Subcutaneous adipose tissue (tissue), 4 donors: ENCODE data around the gene HSD17B3. TPM values are rescaled to one million over a fixed set of nuclear protein-coding genes. Genes with fewer than 3 reads are reported as not detected.

Experiments used
- total RNA-seq, 4 donors: library from RNA; depleted of rRNA; stranded (reverse); fragments of >200 nt; gene quantifications; one replicate each; pipeline ENCODE4 v1.1.0, GENCODE V29; 2016
- TF ChIP-seq, protein P1 (sequence below): fragments of 450-650 bp; IDR thresholded peaks from one replicate; pipeline ENCODE4 v1.5.1; 2016; ENCODE audit warnings: low read depth, mild to moderate bottlenecking, control low read depth, antibody characterized with exemption, moderate library complexity

Gene HSD17B3
- total RNA-seq, 4 donors from 2014 or later = 2.6 TPM; not detected in 3

DNA sequence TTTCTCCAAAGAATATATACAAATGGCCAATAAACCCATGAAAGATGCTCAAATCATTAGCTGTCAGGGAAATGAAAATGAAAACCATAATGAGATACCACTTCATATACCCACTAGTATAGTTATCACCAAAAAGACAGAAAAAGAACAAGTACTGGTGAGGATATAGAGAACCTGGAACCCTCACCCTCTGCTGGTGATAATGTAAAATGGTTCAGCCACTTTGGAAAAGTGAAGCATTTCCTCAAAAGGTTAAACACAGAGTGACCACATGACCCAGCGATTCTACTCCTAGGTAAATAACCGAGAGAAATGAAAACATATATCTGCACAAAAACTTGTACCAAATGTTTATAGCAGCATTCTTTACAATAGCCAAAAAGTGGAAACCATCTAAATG, 72.0 kb downstream of the HSD17B3 start:
- TF ChIP-seq, protein P1, sequence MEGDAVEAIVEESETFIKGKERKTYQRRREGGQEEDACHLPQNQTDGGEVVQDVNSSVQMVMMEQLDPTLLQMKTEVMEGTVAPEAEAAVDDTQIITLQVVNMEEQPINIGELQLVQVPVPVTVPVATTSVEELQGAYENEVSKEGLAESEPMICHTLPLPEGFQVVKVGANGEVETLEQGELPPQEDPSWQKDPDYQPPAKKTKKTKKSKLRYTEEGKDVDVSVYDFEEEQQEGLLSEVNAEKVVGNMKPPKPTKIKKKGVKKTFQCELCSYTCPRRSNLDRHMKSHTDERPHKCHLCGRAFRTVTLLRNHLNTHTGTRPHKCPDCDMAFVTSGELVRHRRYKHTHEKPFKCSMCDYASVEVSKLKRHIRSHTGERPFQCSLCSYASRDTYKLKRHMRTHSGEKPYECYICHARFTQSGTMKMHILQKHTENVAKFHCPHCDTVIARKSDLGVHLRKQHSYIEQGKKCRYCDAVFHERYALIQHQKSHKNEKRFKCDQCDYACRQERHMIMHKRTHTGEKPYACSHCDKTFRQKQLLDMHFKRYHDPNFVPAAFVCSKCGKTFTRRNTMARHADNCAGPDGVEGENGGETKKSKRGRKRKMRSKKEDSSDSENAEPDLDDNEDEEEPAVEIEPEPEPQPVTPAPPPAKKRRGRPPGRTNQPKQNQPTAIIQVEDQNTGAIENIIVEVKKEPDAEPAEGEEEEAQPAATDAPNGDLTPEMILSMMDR = no peak

DNA sequence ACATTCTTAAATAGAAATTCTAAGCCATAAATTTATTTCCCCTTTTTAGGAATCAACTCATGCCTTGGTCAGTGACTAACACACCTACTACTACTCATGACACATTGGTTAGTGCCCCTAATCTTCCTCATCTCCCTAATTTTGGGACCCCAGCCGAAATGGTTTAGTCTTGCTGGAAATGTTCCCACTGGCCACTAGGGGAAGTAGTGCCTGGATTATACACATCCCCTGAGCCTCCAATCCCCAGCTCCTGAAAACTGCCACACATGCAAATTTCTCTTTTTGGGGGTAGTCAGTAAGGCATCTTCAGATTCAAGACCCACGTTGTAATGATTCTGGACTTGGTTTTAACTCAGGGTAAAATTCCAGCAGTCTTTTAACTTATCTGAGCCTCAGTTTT, 79.8 kb downstream of the HSD17B3 start:
- TF ChIP-seq, protein P1 = no peak

DNA sequence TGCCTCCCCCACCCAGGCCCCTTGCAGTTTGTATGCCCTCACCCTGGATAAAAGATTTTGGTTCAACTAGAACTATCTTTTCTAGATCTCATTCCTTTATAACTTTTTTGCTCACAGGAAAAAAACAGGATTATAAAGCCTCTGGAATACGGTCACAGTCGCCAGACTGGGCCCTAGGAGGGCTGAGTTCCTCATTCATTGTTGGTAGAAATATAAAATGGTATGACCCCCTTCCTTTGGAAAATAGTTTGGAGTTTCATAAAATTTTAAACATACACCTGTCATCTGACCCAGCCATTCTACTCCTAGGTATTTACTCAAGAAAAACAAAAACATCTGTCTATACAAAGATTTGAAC, 82.1 kb downstream of the HSD17B3 start:
- TF ChIP-seq, protein P1 = no peak

DNA sequence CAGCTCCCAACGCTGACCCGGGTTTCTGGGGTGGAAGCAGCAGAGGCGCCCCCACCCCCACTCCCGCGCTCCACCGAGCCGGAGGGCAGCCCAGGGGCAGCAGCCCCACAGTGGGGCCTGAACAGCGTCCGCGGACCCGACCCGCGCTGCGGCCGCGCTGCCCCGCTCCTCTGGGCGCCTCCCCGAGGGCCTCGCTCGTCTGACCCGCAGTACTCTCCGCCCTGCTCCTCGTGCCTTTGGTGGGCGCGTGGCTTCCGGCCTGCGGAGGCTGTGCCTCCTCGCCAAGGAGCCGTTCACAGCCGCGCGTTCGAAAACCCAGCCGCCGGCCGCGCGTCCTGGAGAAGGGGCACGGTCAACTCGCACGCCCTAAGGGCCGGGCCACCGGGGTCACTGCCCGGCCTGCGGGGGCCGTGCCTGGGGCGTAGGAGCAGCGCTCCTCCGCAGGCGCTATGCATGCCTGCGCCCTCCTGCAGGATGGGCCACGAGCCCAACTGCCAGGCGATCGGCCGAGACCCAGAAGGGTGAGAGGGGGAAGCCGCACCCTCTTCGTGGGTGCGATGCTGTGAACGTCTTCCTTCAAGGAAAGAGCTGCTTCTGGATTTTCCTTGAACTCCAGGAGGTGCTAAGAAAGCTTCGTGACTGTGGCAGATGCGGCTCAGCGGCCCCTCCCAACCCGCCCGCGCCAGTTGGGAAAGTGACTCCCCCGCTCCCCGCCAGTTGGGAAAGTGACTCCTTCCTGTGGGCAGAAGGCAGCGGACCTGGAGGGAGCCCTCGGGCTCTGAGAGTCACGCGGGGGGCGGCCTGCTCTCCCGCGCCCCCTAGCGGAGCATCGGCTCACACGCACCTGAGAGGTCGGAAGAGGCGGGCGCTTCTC, 82.7 kb downstream of the HSD17B3 start:
- TF ChIP-seq, protein P1 = no peak

DNA sequence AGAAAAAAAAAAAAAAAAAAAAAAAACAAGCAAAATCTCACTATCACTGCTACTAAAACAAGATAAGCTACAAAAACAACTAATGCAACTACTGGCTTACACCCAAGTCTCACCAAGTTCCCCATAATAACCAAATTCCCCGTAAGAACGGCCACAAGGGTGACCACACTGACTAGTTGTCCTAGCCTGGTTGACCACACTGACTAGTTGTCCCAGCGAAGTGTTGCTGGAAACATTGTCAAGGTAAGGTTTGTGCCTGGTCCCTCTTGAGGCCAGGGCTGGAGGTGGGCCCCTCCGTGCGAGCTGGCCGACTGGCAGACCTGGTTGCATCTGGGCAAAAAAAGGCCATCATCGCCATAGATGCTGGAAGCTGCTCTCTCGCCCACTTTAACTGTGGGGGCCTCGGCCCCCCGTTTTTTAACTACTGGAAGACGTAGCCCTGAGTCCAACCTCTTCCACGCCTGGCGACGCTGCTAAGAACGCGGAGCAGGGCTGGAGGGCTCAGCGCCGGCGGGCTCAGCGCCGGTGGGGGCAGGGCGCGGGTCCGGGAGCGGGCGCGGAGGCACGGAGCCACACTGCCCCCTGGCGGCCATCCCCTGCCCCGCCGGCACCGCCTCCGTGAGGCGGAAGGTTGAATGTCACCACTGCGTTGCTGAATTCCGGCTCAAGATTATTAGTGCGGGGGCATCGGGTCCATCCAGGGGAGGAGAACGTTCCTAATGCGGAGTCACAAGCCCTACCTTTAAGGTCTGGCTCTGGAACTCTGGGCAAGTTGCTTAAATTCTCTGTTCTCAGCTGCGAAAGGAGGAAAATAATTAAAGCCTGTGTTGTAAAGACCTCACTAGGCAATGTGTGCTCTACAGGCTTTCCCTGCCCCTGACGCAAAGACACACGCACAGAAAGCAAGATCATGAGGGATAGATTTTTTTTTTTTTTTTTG, 84.0 kb downstream of the HSD17B3 start:
- TF ChIP-seq, protein P1 = no peak

DNA sequence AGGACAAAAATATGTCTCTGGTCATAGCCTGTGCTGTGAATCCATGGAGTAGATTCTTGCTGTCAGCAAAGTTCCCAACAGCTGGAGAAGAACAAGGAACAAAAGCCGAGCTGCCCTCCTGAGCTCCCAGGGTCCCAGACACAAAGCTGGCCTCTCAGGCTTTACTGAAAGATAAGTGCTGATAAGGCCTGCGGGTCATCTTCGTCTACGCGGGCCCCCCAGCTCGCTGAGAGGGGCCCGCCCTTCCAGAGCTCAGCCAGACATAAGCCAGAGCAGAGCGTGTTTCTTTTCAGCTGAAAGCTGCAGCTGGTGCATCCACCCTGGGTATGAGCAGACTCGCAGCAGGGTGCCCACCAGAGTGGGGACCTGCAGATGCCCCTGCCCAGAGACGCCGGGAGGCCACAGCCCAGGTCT, 84.7 kb downstream of the HSD17B3 start:
- TF ChIP-seq, protein P1 = no peak

DNA sequence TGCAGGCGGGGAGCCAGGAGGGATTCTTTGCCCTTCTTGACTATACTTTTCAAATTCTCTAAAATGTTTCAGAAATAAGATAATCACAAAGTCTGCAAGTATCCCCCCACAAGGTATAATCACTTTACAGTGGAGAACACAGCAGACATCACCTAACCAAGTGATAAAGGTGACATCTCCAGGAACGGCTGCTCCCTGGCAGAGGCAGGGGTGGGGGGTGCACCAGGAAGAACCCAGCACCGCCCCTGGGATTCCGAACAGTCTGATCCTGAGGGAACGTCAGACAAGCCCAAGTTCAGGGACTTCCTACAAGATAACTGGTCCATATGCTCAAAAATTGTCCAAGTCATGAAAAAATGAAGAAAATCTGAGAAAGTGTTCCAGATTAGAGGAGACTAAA, 85.4 kb downstream of the HSD17B3 start:
- TF ChIP-seq, protein P1 = no peak
